ENCODE results near the gene IGFBP5. TPM values are rescaled to one million over a fixed set of nuclear protein-coding genes. Genes with fewer than 3 reads are reported as not detected.

The IGFBP5 gene
- total RNA-seq, 1 donor from 2014 or later: 61.9 TPM

DNA sequence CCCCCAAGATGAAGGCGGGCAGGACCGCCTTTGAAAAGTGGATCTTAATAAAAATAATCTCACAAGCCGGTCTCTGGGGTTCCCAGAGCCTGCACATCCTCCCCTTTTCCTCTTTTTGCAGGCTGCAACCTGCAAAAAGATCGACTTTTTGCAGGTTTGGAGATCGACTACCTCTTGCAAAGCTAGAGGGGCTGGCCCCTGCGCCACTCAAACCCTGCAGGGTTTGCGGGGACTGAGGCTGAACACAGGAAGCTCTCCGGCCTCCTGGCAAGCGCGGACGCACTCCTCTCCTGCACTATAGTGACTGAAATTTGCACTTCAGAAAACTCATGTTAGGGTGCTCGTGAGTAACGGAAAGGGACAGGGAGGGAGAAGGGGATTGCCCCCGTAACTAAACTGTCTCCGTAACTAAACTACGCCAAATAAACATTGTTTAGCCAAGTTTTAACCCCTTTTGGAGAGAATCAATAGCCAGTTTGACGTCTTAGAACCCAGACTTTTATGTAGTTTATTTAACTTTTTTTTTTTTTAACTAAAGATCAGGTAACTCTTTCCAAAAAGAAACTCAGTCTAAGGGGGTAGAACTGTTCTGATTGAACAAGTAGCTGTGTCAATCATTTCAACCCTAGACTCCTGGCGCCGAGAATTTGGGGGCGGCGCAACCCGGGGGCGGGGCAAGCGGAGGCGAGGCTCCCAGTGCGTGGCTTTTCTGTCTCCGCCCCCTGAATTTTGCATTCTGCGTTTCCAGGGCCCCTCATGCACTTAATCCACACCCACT is 2.5 kb downstream of the IGFBP5 start:
- DNase-seq (ENCODE audit: low read depth): no peak
- peak overlapping the region; percentile 71 for H3K4me3 ChIP-seq (ENCODE audit: low read depth, low read length)
- TF ChIP-seq, protein P1, sequence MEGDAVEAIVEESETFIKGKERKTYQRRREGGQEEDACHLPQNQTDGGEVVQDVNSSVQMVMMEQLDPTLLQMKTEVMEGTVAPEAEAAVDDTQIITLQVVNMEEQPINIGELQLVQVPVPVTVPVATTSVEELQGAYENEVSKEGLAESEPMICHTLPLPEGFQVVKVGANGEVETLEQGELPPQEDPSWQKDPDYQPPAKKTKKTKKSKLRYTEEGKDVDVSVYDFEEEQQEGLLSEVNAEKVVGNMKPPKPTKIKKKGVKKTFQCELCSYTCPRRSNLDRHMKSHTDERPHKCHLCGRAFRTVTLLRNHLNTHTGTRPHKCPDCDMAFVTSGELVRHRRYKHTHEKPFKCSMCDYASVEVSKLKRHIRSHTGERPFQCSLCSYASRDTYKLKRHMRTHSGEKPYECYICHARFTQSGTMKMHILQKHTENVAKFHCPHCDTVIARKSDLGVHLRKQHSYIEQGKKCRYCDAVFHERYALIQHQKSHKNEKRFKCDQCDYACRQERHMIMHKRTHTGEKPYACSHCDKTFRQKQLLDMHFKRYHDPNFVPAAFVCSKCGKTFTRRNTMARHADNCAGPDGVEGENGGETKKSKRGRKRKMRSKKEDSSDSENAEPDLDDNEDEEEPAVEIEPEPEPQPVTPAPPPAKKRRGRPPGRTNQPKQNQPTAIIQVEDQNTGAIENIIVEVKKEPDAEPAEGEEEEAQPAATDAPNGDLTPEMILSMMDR (conservative IDR thresholded peaks at IDR 0.05; ENCODE audit: low read depth, low read length): no peak

DNA sequence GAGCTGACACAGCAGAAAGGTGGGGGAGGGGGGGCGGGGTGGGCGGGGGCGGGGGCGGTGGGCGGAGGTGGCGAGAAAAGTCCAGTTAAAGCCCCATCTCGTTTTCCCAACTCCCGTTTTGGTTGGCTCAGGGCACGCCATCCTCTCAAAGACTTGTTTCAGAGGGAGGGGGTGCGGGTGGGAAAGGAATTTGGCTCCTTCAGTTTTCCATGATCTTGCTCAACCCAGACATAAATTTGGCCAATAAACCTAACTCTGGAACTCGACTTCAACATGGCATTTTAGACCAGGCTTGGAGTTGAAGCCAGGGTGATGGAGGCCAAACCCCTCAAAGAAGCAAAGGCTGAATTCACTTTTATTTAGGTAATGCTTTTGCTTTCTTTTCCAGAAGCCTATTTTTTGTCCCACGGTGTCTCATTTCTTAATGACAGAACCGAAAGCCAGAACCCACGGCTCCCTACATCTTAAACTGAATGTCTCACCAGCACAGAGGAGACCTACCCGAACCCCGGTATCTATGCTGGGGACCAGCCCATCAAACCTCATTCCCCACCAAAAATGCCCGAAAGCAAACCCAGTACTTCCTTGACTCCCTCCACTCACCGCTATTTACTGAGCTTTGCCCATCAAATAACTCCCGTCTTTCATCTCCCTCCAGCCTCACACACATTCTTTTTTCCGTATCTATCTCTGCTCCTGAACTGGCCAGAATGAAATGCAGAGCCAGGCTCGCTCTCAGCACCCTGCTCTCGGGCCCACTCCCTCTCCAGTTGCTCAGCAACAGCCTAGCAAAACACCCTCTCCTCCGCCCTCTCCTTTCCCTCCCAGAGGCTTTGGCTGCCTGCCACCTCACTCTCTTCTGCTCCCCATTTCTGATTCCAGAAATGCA is 4.3 kb downstream of the IGFBP5 start:
- TF ChIP-seq, protein P1 (conservative IDR thresholded peaks at IDR 0.05; ENCODE audit: low read depth, low read length): no peak
- peak overlapping the region; percentile 35 for H3K4me3 ChIP-seq (ENCODE audit: low read depth, low read length)
- DNase-seq (ENCODE audit: low read depth): no peak

DNA sequence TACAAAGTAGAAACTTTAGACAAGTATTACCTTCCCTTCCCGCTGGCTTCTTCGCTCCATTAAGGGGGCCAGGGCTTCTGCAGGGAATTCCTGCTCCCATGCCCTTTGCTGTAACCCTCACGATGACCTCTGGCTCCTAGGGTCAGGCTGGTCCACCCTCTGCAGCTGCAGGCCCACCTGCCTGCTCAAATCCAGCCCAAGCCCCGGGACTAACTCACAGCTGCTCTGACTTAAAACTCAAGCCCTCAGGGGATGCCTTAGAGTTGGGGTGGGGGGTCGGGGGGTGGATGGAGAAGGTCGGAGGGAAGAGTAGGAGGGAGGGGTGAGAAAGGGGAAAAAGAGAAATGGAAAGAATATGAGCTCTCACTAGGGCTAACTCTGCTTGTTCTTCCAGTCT is 4.9 kb downstream of the IGFBP5 start:
- no peak for DNase-seq (ENCODE audit: low read depth)
- TF ChIP-seq, protein P1 (conservative IDR thresholded peaks at IDR 0.05; ENCODE audit: low read depth, low read length): no peak
- H3K4me3 ChIP-seq (ENCODE audit: low read depth, low read length): no peak overlapping the region

DNA sequence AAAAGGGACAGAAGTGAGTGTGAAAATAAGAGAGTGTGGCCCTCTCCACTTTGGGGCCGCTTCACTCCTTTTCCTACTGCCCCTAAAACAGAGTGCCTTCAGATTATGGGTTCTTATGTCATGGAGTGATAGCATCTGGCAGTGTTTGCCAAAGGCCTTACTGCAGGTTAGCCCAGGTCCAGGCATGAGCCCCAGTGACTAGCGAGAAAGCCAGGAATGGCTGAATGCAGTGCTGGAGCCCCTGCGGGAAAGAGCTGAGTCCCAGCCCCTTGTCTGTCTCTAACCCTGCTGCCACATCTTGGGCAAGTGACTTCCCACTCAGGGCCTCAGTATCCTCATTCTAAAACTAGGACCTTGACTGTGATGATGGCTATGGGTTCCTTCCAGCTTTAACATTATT is 6.0 kb downstream of the IGFBP5 start:
- no peak for DNase-seq (ENCODE audit: low read depth)
- TF ChIP-seq, protein P1 (conservative IDR thresholded peaks at IDR 0.05; ENCODE audit: low read depth, low read length): no peak
- no peak overlapping the region for H3K4me3 ChIP-seq (ENCODE audit: low read depth, low read length)

DNA sequence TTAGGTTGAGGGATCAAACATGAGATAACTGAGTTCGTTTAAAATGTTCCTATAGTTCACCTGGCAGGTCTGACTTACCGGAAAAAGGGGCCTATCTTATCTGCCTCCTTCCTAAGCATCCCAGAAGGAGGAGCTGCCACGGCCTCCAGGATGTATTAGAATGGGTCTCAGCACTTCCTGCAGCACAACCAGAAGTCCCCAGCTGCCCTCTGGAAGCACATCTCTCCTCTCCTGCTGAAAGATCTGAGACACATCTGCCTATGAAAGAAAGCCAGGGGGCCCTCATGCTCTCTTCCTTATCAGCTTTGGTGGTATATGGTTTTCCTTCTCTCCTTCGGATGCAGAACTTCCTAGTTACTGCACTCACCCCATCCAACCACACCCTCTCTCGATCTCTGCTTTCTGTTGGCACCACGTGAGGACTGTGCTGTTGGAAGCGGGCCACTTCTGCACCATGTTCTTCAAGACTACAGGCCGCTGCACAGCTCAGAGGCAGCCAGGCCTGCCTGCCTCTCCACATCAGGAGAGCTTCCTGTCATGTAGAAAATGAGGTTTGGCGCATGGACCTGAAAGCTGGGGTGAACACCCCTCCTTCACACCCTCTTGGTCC is 6.5 kb downstream of the IGFBP5 start:
- H3K4me3 ChIP-seq (ENCODE audit: low read depth, low read length): no peak overlapping the region
- DNase-seq (ENCODE audit: low read depth): no peak
- TF ChIP-seq, protein P1 (conservative IDR thresholded peaks at IDR 0.05; ENCODE audit: low read depth, low read length): no peak

DNA sequence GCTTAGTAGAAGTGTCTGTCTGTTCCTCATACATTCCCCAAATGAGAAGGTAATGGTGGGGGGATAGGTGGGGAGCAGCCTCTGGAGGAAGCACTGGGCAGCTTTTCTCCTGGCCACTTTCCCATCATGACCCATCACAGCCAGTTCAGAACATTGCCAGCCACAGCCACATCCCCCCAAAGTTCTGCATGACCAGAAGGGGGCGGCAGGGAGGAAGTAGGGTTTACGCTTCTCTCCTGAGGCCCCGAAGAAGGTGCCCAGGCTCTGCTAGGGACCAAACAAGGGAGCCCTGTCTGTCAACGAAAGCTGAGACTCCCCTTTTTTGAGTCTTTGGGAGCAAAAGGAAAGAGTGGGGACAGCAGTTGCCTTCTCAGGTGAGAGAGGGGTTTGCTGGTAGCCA is 7.7 kb downstream of the IGFBP5 start:
- DNase-seq (ENCODE audit: low read depth): no peak
- no peak overlapping the region for H3K4me3 ChIP-seq (ENCODE audit: low read depth, low read length)
- TF ChIP-seq, protein P1 (conservative IDR thresholded peaks at IDR 0.05; ENCODE audit: low read depth, low read length): peak; percentile 48
